Fibroblast of skin of left biceps (primary cell): ENCODE data around the gene SLC7A5.
"Not testable (repeated sequence)": the region's sequence is repeated elsewhere in the genome, so short reads cannot be mapped to it uniquely, and the experiment has no call there.

Experiments
- DNase-seq, 2 experiments: peaks; one replicate each; pipeline ENCODE4 v3.0.0-alpha.2; 2013; ENCODE audit warnings: low read depth in 2 of 2

The SLC7A5 gene

GRCh38 chr16:87869061-87869878 is at the start of gene SLC7A5:
Gene SLC7A5 (minus strand): TSS chr16:87869507. CDS start chr16:87869422, 85 bp downstream.
- peak; percentile 60 to 68 for DNase-seq

- no peak for DNase-seq
Observed at GRCh38 chr16:87918338-87918737, 49.0 kb upstream of the SLC7A5 start.

DNA sequence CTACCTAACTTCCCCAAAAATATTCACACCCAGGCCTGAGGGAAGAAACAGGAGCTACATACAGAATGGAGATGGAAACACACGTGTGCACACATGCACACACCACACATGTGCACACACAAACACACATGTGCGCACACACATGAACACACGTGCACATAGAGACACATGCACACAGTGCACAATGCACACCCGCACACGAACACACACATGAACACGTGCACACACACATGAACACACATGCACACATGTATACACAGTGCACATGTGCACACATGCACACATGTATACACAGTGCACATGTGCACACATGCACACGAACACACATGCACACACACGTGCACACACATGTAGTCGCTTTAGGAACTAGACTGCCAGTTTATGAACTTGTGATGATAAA is 48.2 kb upstream of the SLC7A5 start:
- no peak for DNase-seq

- DNase-seq = no peak
Observed at GRCh38 chr16:87914812-87915211, 45.5 kb upstream of the SLC7A5 start.

DNA sequence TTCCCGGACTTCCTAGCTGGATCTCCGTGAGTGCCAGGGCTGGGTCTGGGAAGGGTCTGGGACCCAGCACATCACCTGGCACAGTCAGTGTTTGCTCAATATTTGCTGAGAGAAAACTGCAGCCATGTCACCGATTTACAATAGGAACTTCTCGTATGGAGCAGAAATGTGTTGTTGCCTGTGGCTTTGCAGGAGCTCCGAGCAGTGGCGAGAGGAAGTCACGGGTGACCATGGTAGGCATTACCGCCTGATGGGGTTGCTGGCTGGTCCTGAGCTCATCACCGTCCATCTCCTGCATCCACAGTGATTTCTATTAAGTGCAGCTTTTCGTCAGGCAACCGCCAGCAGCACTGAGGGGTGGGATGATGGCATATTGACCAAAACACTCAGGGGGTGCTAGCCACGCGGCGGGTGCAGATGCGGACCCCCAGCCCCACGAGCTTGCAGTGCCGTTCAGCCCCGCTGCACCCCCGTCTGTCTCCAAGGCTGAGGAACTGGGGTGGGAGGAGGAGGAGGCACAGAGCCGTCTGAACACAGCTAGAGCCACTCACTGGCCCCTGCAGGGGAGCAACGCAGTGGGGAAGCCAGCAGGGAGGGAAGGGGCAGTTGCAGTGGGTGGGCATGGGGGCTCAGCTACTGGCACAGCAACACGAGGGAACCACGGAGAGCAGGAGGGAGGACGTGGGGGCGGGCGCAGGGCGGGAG is 44.9 kb upstream of the SLC7A5 start:
- DNase-seq = not testable (repeated sequence)

- DNase-seq = not testable (repeated sequence)
Observed at GRCh38 chr16:87912691-87913090, 43.4 kb upstream of the SLC7A5 start.

GRCh38 chr16:87911106-87911763 is 41.9 kb upstream of the SLC7A5 start:
- peak in 1 of 2 experiments; percentile 21 for DNase-seq

- not testable (repeated sequence) for DNase-seq
Observed at GRCh38 chr16:87909203-87909935, 40.1 kb upstream of the SLC7A5 start.

GRCh38 chr16:87908101-87908500 is 38.8 kb upstream of the SLC7A5 start:
- not testable (repeated sequence) for DNase-seq

DNA sequence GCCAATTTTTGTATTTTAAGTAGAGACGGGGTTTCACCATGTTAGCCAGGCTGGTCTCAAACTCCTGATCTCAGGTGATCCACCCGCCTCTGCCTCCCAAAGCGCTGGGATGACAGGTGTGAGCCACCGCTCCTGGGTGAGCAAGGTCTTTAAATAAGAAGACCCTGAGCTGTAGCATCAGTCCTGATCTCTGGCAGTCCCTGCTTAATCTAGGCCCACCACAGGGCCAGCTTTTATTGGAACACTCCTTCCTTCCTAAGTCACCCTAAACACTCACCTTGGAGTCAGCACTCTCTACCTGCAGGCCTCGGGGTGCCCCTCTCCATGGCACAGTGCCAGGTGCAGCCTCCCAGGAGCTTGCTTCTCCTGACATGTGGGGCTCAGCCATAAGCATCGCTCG is 36.2 kb upstream of the SLC7A5 start:
- DNase-seq = not testable (repeated sequence)

- not testable (repeated sequence) for DNase-seq
Observed at GRCh38 chr16:87904963-87905362, 35.7 kb upstream of the SLC7A5 start.

DNA sequence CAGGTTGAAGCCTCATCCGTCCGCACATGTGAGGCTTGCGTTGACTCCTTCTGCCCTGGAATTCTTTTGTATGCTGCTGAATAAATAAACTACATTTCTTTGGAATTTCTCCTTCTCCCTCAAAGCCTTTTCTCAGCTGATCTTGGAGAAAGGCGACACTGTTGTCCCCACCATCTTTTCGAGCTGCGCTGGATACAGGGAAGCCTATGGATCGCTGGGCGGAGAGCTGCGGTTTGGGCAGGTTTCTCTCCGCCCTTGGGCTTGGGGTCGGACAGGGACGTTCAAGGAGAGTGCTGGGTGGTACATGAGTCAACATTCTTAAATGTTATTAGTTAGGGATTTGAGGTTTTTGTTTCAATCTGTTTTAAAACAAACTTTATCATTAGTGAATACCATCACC is 31.2 kb upstream of the SLC7A5 start:
- DNase-seq = not testable (repeated sequence)

- DNase-seq = no peak
Observed at GRCh38 chr16:87897521-87898505, 28.5 kb upstream of the SLC7A5 start.

- DNase-seq = not testable (repeated sequence)
Observed at GRCh38 chr16:87896924-87897520, 27.7 kb upstream of the SLC7A5 start.

DNA sequence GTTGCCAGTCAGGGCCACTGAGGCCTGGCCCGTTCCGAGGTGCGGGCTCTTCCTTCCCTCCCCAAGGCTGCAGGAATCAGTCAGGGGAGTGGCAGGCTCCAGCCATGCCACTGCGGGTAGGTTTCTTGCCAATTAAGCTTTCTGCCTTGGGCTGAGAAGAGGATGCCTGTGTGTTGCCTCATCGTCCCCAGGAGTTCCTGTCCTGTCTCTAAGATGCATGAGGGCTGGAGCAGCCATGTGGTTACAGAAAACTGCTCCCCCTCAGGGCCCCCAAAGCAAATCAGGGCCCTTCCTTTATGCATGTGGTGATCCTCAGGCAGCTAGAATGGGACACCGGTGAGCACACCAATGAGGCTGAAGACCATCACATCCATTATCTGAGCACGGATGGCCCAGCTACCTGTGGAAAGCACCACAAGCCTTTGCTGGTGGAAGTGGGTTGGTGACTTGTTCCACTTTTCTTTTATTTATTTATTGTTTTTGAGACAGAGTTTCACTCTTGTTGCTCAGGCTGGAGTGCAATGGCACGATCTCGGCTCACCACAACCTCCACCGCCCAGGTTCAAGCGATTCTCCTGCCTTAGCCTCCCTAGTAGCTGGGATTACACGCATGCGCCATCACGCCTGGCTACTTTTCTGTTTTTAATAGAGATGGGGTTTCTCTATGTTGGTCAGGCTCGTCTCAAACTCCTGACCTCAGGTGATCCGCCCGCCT is 27.0 kb upstream of the SLC7A5 start:
- not testable (repeated sequence) for DNase-seq

GRCh38 chr16:87895641-87896141 is 26.4 kb upstream of the SLC7A5 start:
- DNase-seq = peak; percentile 45 to 58

- not testable (repeated sequence) for DNase-seq
Observed at GRCh38 chr16:87894005-87894404, 24.7 kb upstream of the SLC7A5 start.

DNA sequence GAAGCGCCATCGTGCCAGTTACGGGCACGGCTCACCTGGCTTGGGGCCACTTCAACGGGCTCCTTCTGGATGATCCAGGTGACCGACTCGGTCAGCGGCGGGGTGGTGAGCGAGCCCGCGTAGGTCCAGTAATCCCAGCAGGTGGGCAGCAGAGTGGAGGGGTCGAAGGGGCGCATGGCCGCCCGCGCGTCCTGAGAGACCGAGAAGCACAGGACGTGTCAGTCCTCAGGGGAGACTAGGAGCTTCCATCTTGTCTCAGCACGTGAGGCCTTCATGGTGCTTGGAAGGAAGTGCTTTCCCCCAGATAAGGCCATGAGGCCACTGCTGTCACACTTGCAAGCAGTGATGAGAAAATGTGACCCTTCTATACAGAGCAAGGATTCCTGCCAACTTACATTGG is 22.5 kb upstream of the SLC7A5 start:
- DNase-seq = no peak

- not testable (repeated sequence) for DNase-seq
Observed at GRCh38 chr16:87889762-87890161, 20.5 kb upstream of the SLC7A5 start.
